ENCODE data around the gene SVOP. TPM values are rescaled to one million over a fixed set of nuclear protein-coding genes. Genes with fewer than 3 reads are reported as not detected.
A peak's percentile ranks its signal among the peaks of the same experiment; 100 is the strongest.
"Not testable (repeated sequence)": the region's sequence is repeated elsewhere in the genome, so short reads cannot be mapped to it uniquely, and the experiment has no call there.

SVOP gene
- total and polyA plus RNA-seq, 2 of the 8 experiments (the other 6 are each of a cell fraction or from before 2014, with no cell fraction given) = 0.06 TPM; not detected in 1

GRCh38 chr12:109049794-109050193 lies 28.9 kb upstream of the SVOP start:
- H3K9ac ChIP-seq (replicated peaks in 1 of 4; ENCODE audit: extremely low read depth in 1 of 4, low read depth in 3 of 4, low read length in 3 of 4); H3K18ac ChIP-seq (ENCODE audit: extremely low read depth, low read length); H3K27me3 ChIP-seq (replicated peaks in 1 of 4; ENCODE audit: control insufficient read depth in 3 of 4, extremely low read depth in 1 of 4, insufficient read depth in 3 of 4, low read length in 3 of 4); H2BK12ac ChIP-seq (ENCODE audit: low read depth, low read length); H4K91ac ChIP-seq (replicated peaks; ENCODE audit: insufficient read length, low read length); H3K14ac ChIP-seq (ENCODE audit: insufficient read length); H3K23ac ChIP-seq (ENCODE audit: insufficient read length); H3K56ac ChIP-seq (replicated peaks; ENCODE audit: insufficient read length, low read depth, low read length); POLR2A ChIA-PET (ENCODE audit: partially characterized antibody); H2BK20ac ChIP-seq (ENCODE audit: low read length); H4K5ac ChIP-seq (ENCODE audit: insufficient read length, low read depth, low read length); CTCF ChIA-PET (ENCODE audit: partially characterized antibody); H2BK5ac ChIP-seq (ENCODE audit: low read depth, low read length); H3K79me1 ChIP-seq (ENCODE audit: low read depth, low read length); FAIRE-seq; H2AK5ac ChIP-seq (ENCODE audit: low read depth, low read length); H4K20me1 ChIP-seq (replicated peaks in 1 of 2; ENCODE audit: control insufficient read depth in 1 of 2, insufficient read depth in 2 of 2, low read length in 2 of 2); H3K4me2 ChIP-seq (ENCODE audit: insufficient read depth in 1 of 2, low read depth in 2 of 2, low read length in 2 of 2); H3K36me3 ChIP-seq (ENCODE audit: control insufficient read depth in 2 of 4, insufficient read depth in 4 of 4, low read length in 3 of 4); H3K4ac ChIP-seq (replicated peaks; ENCODE audit: insufficient read length, low read depth, low read length); H2BK15ac ChIP-seq (ENCODE audit: low read length); H2BK120ac ChIP-seq (replicated peaks; ENCODE audit: low read depth, low read length); H3K27ac ChIP-seq (ENCODE audit: low read depth, low read length); H3K4me1 ChIP-seq (replicated peaks in 1 of 4; ENCODE audit: control insufficient read depth in 3 of 4, insufficient read depth in 4 of 4, low read length in 3 of 4); H2AFZ ChIP-seq (ENCODE audit: low read length); H3K9me3 ChIP-seq (ENCODE audit: insufficient read depth in 2 of 2, low read depth in 1 of 2, low read length in 1 of 2); H4K8ac ChIP-seq (ENCODE audit: extremely low read depth, insufficient read depth, low read length); H3K4me3 ChIP-seq (ENCODE audit: extremely low read depth in 1 of 4, insufficient read depth in 2 of 4, low read depth in 3 of 4, low read length in 4 of 4); H3K79me2 ChIP-seq (ENCODE audit: control insufficient read depth in 1 of 2, insufficient read depth in 2 of 2, low read length in 2 of 2); H3K23me2 ChIP-seq (ENCODE audit: low read depth, low read length): not testable (repeated sequence)
- WGBS, 2 experiments (ENCODE audit: extremely low coverage in 1 of 2, insufficient coverage in 1 of 2, insufficient read length in 1 of 2, insufficient replicate concordance in 2 of 2, low coverage in 1 of 2, low lambda C conversion rate in 2 of 2, missing lambda C conversion rate in 1 of 2) = 89% methylated on average over 8 of the region's 8 CpGs; no CpG with 5 or more reads in 1 of the 2 experiments
- DNase-seq (ENCODE audit: low read depth in 1 of 2, low spot score in 2 of 2) = peak in 1 of 2 experiments; percentile 16

DNA sequence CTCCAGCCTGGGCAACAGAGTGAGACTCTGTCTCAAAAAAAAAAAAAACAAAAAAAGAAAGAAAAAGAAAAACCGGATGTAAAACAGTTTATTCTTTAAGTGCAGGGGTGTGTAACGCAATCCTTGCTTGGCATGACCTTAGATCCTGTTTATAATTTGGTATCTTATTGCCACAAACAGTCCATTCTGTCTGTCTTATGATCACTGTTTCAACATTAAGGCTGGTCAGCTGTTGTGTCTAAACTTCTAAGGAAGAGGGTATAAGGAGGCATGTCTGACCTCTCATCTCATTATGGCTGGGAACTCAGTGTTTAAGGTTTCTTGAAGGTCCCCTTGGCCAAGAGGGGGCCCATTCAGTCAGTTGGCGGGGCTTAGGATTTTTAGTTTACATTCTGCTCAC lies 27.8 kb upstream of the SVOP start:
- H3K14ac ChIP-seq (ENCODE audit: insufficient read length); H3K27ac ChIP-seq (ENCODE audit: low read depth, low read length); H3K36me3 ChIP-seq (ENCODE audit: control insufficient read depth in 2 of 4, insufficient read depth in 4 of 4, low read length in 3 of 4); H4K20me1 ChIP-seq (replicated peaks in 1 of 2; ENCODE audit: control insufficient read depth in 1 of 2, insufficient read depth in 2 of 2, low read length in 2 of 2); H2AFZ ChIP-seq (ENCODE audit: low read length); H2AK5ac ChIP-seq (ENCODE audit: low read depth, low read length); POLR2A ChIA-PET (ENCODE audit: partially characterized antibody); H3K4me2 ChIP-seq (ENCODE audit: insufficient read depth in 1 of 2, low read depth in 2 of 2, low read length in 2 of 2); H2BK12ac ChIP-seq (ENCODE audit: low read depth, low read length); H4K91ac ChIP-seq (replicated peaks; ENCODE audit: insufficient read length, low read length); CTCF ChIA-PET (ENCODE audit: partially characterized antibody); H4K5ac ChIP-seq (ENCODE audit: insufficient read length, low read depth, low read length); H3K23ac ChIP-seq (ENCODE audit: insufficient read length); H3K9ac ChIP-seq (replicated peaks in 1 of 4; ENCODE audit: extremely low read depth in 1 of 4, low read depth in 3 of 4, low read length in 3 of 4); H2BK5ac ChIP-seq (ENCODE audit: low read depth, low read length); H3K18ac ChIP-seq (ENCODE audit: extremely low read depth, low read length); H3K27me3 ChIP-seq (replicated peaks in 1 of 4; ENCODE audit: control insufficient read depth in 3 of 4, extremely low read depth in 1 of 4, insufficient read depth in 3 of 4, low read length in 3 of 4); H2BK20ac ChIP-seq (ENCODE audit: low read length); H3K9me3 ChIP-seq (ENCODE audit: insufficient read depth in 2 of 2, low read depth in 1 of 2, low read length in 1 of 2); H3K4me1 ChIP-seq (replicated peaks in 1 of 4; ENCODE audit: control insufficient read depth in 3 of 4, insufficient read depth in 4 of 4, low read length in 3 of 4); H2BK120ac ChIP-seq (replicated peaks; ENCODE audit: low read depth, low read length); H3K79me1 ChIP-seq (ENCODE audit: low read depth, low read length); H4K8ac ChIP-seq (ENCODE audit: extremely low read depth, insufficient read depth, low read length); H3K4me3 ChIP-seq (ENCODE audit: extremely low read depth in 1 of 4, insufficient read depth in 2 of 4, low read depth in 3 of 4, low read length in 4 of 4); H2BK15ac ChIP-seq (ENCODE audit: low read length); H3K4ac ChIP-seq (replicated peaks; ENCODE audit: insufficient read length, low read depth, low read length); FAIRE-seq; H3K23me2 ChIP-seq (ENCODE audit: low read depth, low read length); H3K56ac ChIP-seq (replicated peaks; ENCODE audit: insufficient read length, low read depth, low read length); H3K79me2 ChIP-seq (ENCODE audit: control insufficient read depth in 1 of 2, insufficient read depth in 2 of 2, low read length in 2 of 2): not testable (repeated sequence)
- 91% methylated on average over 3 of the region's 3 CpGs; no CpG with 5 or more reads in 1 of the 2 experiments for WGBS, 2 experiments (ENCODE audit: extremely low coverage in 1 of 2, insufficient coverage in 1 of 2, insufficient read length in 1 of 2, insufficient replicate concordance in 2 of 2, low coverage in 1 of 2, low lambda C conversion rate in 2 of 2, missing lambda C conversion rate in 1 of 2)
- peak in 1 of 2 experiments; percentile 1 for DNase-seq (ENCODE audit: low read depth in 1 of 2, low spot score in 2 of 2)
